RCC 7860 (cell line): ENCODE data around the gene CDC42BPA.
A peak's percentile ranks its signal among the peaks of the same experiment; 100 is the strongest.
"Not testable (repeated sequence)": the region's sequence is repeated elsewhere in the genome, so short reads cannot be mapped to it uniquely, and the experiment has no call there.

ENCODE experiments used
- DNase-seq: peaks from one replicate; pipeline ENCODE4 v3.0.0-alpha.2; 2015; ENCODE audit warnings: low spot score
- FAIRE-seq: peaks from 2 replicates; lab custom pipeline; 2012; peaks lifted over from hg19 to GRCh38; lab: Jason Lieb, UNC

The CDC42BPA gene

GRCh38 chr1:227311389-227312001 lies 6.8 kb downstream of the CDC42BPA start:
- FAIRE-seq = no peak

GRCh38 chr1:227308367-227309336 lies 9.6 kb downstream of the CDC42BPA start:
- FAIRE-seq (no peak), DNase-seq (no peak)

More at GRCh38 chr1:227311389-227312001, 6.8 kb downstream of the CDC42BPA start:
- no peak for DNase-seq

- no peak for DNase-seq
- FAIRE-seq = no peak
Observed at GRCh38 chr1:227306689-227307088, 11.6 kb downstream of the CDC42BPA start.

- DNase-seq (no peak), FAIRE-seq (no peak)
Observed at GRCh38 chr1:227305894-227306626, 12.2 kb downstream of the CDC42BPA start.

- FAIRE-seq (no peak), DNase-seq (no peak)
Observed at GRCh38 chr1:227304665-227305064, 13.6 kb downstream of the CDC42BPA start.

- DNase-seq (no peak), FAIRE-seq (no peak)
Observed at GRCh38 chr1:227303662-227304061, 14.6 kb downstream of the CDC42BPA start.

GRCh38 chr1:227300682-227301081 lies 17.6 kb downstream of the CDC42BPA start:
- no peak for DNase-seq
- no peak for FAIRE-seq

GRCh38 chr1:227299688-227300087 lies 18.6 kb downstream of the CDC42BPA start:
- FAIRE-seq = no peak
- DNase-seq = no peak

- DNase-seq = peak; percentile 34
- FAIRE-seq = peak; percentile 79
Observed at GRCh38 chr1:227299241-227299627, 19.1 kb downstream of the CDC42BPA start.

- FAIRE-seq (no peak), DNase-seq (no peak)
Observed at GRCh38 chr1:227298512-227299240, 19.6 kb downstream of the CDC42BPA start.

- DNase-seq = no peak
- FAIRE-seq = no peak
Observed at GRCh38 chr1:227297073-227297793, 21.1 kb downstream of the CDC42BPA start.

GRCh38 chr1:227295609-227296008 lies 22.7 kb downstream of the CDC42BPA start:
- DNase-seq (no peak), FAIRE-seq (no peak)

GRCh38 chr1:227285745-227286144 lies 32.5 kb downstream of the CDC42BPA start:
- DNase-seq (no peak), FAIRE-seq (no peak)

- DNase-seq (no peak), FAIRE-seq (no peak)
Observed at GRCh38 chr1:227281371-227281770, 36.9 kb downstream of the CDC42BPA start.

- no peak for DNase-seq
- no peak for FAIRE-seq
Observed at GRCh38 chr1:227280836-227281235, 37.5 kb downstream of the CDC42BPA start.

GRCh38 chr1:227276156-227276693 lies 42.1 kb downstream of the CDC42BPA start:
- not testable (repeated sequence) for DNase-seq, FAIRE-seq

GRCh38 chr1:227273557-227273956 lies 44.7 kb downstream of the CDC42BPA start:
- FAIRE-seq (no peak), DNase-seq (no peak)

GRCh38 chr1:227272428-227272827 lies 45.9 kb downstream of the CDC42BPA start:
- no peak for DNase-seq

GRCh38 chr1:227270554-227270953 lies 47.7 kb downstream of the CDC42BPA start:
- no peak for FAIRE-seq

More at GRCh38 chr1:227272428-227272827, 45.9 kb downstream of the CDC42BPA start:
- no peak for FAIRE-seq

GRCh38 chr1:227268943-227269342 lies 49.3 kb downstream of the CDC42BPA start:
- FAIRE-seq (no peak), DNase-seq (no peak)

More at GRCh38 chr1:227270554-227270953, 47.7 kb downstream of the CDC42BPA start:
- no peak for DNase-seq
